ENCODE results near the gene SUGP2.

Gene SUGP2

DNA sequence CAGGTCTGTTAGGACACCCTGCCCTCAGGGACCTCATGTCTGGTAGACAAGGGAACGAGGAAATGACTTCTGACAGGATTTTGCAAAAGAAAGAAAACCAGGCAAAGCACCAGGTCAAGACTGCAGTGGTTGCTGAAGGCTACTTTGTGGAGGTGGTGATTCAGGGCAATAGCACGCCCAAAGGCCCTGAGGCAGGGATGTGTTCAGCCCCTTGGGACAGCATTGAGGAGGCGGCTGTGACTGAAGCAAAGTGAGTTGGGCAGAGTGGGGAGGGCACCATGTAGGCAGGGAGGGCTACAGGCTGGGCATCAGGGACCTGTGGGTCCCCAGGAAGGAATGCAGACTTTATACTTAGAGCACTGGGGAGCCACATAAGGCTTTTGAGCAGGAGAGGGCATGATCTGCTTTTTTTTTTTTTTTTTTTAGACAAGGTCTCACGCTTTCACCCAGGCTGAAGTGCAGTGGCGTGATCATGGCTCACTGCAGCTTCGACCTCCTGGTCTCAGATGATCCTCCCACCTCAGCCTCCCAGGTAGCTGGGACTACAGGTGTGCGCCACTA lies 81.5 kb downstream of the SUGP2 start:
- peak; percentile 64 for DNase-seq (ENCODE audit: low spot score)

DNA sequence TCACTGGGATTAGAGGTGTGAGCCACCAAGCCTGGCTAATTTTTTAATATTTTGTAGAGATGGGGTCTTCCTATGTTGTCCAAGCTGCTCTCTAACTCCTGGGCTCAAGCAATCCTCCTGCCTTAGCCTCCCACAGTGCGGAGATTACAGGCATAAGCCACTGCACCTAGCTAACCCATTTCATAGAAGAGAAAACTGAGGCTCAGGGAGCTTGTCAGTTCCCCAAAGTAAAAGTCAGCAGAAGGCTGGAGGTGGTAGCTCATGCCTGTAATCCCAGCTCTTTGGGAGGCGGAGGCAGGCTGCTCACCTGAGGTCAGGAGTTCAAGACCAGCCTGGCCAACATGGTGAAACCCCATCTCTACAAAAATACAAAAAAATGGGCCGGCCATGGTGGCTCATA lies 83.5 kb downstream of the SUGP2 start:
- no peak for DNase-seq (ENCODE audit: low spot score)

DNA sequence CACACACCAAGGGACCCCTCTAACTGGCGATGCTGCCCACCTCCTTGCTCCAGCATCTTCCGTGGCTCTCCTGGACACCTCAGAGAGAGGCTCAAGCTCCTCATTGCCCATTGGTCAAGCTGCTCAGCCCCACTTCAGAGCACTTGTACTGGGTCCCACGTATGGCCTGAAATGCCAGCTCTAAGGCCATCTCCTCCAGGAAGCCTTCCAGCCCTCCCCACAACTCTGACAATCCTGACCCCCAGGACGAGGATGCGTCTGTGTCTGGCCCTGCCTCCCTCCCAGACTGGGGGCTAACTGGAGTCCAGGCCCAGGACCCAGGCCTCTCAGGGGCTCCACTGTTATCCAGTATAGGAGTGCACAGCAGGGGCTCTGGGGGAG lies 84.4 kb downstream of the SUGP2 start:
- DNase-seq (ENCODE audit: low spot score) = no peak

DNA sequence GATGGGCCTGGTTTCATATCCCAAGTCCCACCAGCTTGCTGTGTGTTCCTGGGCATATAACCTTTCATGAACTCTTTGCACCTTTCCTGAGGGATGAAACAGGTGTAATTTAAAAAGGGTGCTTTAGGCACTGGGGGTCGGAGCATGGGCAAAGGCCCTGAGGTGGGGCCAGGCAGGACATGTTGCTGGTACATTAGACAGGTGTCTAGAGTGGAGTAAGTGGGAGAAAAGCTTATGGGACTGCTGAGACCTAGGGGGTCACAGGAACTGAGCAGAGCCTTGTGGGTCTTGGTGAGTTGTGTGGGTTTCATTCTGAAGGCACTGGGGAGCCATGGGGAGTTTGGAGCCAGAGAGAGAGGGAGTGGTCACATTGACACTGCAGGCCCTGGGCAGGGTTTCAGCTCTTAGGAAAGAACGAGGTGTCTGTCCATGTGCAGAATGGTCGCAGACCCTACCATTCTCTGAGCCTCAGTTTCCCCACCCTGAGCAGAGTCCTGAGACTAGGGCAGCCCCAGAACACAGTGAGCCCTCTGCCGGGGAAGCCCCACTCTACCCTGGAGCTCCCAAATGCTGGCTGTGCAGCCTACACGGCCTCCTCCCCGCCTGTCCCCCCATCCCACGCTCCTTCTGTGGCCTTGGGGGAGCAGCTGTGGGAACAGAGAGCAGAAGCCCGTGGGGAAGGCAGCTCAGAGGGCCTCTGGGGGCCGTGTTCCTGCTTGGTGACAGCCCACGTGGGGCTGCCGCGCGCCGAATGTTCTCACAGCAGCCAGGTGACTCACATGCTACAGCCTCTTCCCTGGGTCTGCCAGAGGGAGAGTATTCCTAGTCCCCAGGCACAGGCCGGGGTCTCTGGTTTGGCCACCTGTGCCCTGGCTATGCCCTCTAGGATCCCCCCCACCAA lies 85.0 kb downstream of the SUGP2 start:
- DNase-seq (ENCODE audit: low spot score) = no peak

DNA sequence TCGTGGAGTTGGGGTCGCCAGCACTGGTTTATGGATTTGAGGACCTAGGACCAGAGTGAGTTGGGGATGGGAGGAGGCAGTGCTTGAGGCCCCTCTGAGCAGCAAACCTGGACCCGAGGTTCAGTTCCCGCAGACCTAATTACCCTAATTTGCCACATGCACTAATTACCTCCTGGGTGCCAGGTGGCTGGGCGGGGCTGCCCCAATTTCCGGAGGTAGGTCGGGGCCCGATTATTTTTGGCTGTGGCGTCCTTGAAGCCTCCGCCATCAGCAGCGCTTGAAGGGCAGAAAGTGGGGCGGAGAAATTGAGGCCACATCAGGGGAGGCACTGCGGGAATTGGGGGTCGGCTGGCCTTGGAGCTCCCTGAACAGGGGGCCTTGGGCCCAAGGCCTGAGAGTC lies 86.4 kb downstream of the SUGP2 start:
- no peak for DNase-seq (ENCODE audit: low spot score)

DNA sequence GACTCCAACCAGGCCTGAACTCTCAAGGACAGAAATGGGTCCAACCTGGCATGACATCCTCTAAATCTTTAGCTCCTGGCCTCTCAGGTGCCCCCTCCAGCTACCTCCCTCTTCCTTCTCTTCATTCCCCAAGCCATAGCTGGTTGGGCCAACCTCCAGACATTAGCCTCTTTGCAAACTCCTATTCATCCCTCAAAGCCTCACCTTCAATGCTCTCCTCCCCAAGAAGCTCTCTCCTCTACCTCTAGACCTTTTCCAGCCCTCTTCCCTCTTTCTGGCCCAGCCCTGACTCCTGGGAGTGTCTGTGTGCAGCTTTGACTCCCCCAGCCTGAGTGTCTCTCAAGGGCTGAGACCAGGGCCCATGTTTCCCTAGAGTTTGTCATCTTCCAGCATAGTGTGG lies 87.0 kb downstream of the SUGP2 start:
- no peak for DNase-seq (ENCODE audit: low spot score)

DNA sequence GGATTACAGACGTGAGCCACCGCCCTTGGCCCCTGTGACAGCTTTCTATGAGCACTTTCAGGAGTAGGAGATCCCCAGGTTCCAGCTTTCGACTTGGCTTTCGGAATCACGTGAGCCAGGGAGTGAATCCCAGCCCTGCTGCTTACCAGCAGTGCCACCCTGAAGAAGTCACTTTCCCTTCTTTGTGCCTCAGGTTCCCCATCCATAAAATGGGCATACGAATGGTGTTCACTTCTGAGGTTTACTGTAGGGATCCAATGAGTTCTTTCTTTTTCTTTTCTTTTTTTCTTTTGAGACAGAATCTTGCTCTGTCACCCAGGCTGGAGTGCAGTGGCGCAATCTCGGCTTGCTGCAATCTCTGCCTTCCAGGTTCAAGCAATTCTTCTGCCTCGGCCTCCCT lies 88.0 kb downstream of the SUGP2 start:
- DNase-seq (ENCODE audit: low spot score) = no peak

DNA sequence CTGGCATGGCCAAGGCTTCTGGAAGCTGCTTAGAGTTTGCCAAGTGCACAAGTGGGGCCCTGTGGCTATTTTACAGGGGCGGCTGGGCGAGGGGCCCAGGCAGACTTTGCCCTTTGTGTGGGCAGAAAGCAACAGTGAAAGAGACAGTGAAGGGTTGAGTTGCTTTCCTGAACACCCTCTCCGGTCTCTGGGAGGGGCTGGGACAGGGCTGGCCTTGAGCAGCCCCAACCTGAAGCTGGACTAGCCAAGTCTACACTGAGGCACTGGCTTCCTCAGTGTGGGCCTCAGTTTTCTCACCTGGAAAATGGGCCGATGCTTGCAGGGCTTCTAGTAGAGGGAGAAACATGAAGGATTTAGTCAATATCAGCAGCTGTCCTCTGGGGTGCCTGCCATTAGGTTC lies 89.9 kb downstream of the SUGP2 start:
- no peak for DNase-seq (ENCODE audit: low spot score)

DNA sequence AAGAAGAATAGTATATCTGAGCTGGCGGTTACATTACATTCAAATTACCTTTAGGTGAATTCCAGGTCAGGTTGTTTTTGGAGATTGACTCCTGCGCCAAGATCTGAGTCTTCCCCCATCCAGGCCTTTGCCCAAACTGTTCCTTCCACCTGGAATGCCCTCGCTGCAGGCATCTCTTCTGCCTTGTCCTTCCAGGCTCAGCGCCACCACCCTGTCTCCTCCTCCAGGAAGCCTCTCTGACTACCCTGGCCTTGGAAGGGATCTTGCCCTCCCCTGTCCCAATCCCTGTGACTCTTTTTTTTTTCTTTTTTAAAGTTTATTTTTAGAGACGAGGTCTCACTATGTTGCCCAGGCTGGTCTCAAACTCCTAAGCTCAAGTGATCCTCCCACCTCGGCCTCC lies 90.6 kb downstream of the SUGP2 start:
- DNase-seq (ENCODE audit: low spot score) = no peak

DNA sequence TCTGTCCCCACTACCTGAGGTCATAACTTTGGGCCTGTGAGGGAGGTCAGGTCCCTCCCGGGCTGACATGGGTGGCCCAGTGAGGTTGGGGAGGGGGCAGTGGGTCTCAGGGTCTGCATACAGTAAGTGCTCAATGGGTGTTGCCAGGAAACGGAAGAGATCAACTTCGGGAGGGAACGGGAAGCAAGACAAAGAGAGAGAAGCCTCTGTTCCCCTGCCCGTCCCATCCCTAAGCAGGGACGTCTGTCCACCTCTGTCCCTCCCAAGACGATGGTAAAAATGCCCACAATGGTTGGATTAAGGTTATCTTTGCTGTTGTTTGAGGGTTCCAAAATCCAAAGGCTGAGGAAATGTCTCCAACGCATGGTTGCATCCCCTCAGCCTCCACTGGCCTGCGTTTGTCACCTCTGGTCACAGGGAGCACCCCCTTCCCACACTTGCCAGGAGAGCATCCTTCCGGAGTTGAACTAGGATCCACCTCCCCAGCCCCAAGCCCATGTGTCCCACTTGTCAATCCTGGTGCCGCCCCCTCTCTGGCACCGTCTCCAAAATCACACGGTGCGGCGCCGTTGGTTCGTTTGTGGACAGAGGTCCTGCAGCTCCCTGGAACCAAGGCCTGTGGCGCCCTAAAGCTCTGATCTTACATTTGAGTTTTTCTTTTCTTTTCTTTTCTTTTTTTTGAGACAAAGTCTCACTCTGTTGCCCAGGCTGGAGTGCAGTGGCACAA lies 91.5 kb downstream of the SUGP2 start:
- DNase-seq (ENCODE audit: low spot score) = no peak

All from AG08395 (cell line).